Transverse colon (tissue), 4 donors: ENCODE data around the gene RIMBP2.

ENCODE experiments used
- CTCF ChIP-seq, 5 experiments: fragments of 200-600 bp in 3 of 5; fragments of 450-650 bp in 2 of 5; sonication (generic) in 3 of 5; IDR thresholded peaks; 1 replicate in 2 of 5; 2 replicates in 3 of 5; pipeline ENCODE4 v1.5.1; 2016 to 2017; ENCODE audit warnings: antibody characterized with exemption in 5 of 5, inconsistent platforms in 3 of 5, mild to moderate bottlenecking in 2 of 5, moderate library complexity in 1 of 5
- POLR2A ChIP-seq: fragments of 450-650 bp; IDR thresholded peaks from one replicate; pipeline ENCODE4 v1.6.1; 2016; ENCODE audit warnings: antibody characterized with exemption, mild to moderate bottlenecking, moderate library complexity
- POLR2AphosphoS5 ChIP-seq, 3 donors: sonication (generic); formaldehyde crosslinking; IDR thresholded peaks; one replicate each; pipeline ENCODE4 v1.6.1; 2016; ENCODE audit warnings: antibody characterized with exemption in 3 of 3

DNA sequence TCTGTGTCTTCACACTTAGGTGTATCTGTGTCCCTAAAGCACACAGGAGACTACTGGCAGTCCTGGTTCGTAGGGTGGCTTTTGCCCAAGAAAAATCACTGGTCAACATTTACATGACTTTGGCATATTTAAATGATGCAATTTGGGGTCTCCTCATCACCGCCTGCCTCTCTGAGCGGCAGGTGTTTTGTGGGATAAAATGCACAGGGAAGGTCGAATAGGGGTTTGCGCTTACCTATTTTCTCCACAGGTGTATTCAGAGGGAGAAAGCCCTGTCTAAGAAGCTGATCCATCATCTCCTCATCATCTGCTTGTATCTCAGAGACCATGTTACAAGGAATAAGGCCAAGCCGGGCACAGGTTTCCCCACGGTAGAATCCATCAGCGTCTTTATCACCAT is 303.7 kb downstream of the RIMBP2 start:
- TF ChIP-seq CTCF (IDR thresholded peaks at IDR 0.05), result no peak
- no peak for TF ChIP-seq POLR2A
- no peak for TF ChIP-seq POLR2AphosphoS5 (IDR thresholded peaks at IDR 0.05)
